GM19099 (cell line): ENCODE measurements around the gene TRIM15.

Experiments
- POLR2A ChIP-seq: IDR thresholded peaks from 3 replicates; pipeline ENCODE4 v1.6.1; 2011; ENCODE audit warnings: low read depth; ENCODE audit not compliant: insufficient read length; ENCODE audit errors: extremely low read depth

TRIM15 gene

DNA sequence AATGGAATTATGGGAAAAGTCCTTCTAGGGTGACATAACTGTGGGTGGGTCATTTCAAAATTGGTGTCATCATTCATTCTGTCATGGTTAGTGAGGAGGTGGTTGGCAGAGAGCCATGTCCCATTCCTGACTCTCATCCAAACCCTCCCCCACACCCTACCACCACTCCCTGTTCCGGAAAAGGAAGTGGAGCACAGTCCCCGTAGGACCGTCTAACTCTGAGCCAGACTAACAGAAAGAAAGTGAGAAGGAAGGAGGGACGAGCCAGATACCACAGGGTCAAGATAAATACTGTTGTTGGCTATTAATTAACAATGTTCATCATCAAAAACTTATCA, 7.1 kb upstream of the TRIM15 start:
- TF ChIP-seq POLR2A: no peak

- TF ChIP-seq POLR2A: no peak
Measured at GRCh38 chr6:30156774-30157173, 6.6 kb upstream of the TRIM15 start.

GRCh38 chr6:30157581-30157980, 5.8 kb upstream of the TRIM15 start:
- TF ChIP-seq POLR2A: no peak

- TF ChIP-seq POLR2A: no peak
Measured at GRCh38 chr6:30157999-30158398, 5.3 kb upstream of the TRIM15 start.

DNA sequence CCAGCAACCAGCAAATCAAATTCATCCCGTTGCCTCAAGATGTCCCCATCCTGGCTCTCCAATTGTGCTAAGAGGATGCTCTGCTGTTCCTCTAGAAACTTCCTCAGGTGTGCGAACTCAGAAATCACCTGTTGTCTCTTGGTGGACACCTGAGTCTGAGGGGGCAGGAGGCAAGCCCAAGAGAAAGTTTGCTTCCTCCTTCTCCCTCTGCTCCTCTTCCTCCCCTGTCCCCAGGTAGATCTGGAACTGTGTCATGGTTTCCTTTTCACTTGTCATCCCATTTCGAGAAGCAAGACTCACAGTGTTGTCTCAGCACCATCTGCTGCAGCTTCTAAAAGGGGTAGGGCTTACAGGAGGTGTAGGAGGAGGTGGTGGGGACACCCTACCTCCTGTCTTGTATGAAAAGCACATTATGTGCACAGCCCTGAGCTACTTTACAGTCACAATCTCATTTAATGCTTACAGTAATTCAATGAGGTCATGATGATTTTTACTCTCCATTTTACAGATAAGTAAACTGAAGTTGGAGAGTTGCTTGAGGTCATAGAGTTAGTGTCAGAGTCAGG, 4.8 kb upstream of the TRIM15 start:
- TF ChIP-seq POLR2A: no peak

GRCh38 chr6:30160008-30160784, 3.1 kb upstream of the TRIM15 start:
- TF ChIP-seq POLR2A: no peak

GRCh38 chr6:30160785-30161531, 2.4 kb upstream of the TRIM15 start, which contains the start of gene TRIM10:
TRIM10 (minus strand) TSS chr6:30161211; CDS start chr6:30160858, 353 bp downstream.
- no peak for TF ChIP-seq POLR2A

GRCh38 chr6:30162265-30163089, 869 bp upstream of the TRIM15 start:
- TF ChIP-seq POLR2A: no peak

GRCh38 chr6:30163918-30164654, 740 bp downstream of the TRIM15 start:
- TF ChIP-seq POLR2A: no peak

DNA sequence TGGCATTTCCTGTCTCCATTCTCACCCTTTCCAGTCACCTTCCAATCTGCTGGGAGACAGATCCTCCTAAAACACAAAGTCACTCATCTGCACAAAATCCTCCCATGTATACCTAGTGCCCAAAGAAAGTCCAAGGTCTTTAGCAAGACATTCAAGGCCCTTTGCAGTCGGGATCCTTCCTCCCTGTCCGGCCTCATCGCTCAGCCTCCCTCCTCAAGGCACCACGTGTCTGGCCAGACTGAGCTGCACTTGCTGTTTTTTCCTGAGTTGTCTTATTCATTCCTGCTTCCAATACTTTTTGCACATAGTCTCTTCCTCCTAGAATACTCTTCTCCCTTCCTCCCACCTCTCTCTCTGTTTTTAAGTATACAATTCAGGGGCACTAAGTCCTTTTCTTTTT, 1.4 kb downstream of the TRIM15 start:
- no peak for TF ChIP-seq POLR2A

GRCh38 chr6:30167101-30167500, 3.8 kb downstream of the TRIM15 start:
- no peak for TF ChIP-seq POLR2A

DNA sequence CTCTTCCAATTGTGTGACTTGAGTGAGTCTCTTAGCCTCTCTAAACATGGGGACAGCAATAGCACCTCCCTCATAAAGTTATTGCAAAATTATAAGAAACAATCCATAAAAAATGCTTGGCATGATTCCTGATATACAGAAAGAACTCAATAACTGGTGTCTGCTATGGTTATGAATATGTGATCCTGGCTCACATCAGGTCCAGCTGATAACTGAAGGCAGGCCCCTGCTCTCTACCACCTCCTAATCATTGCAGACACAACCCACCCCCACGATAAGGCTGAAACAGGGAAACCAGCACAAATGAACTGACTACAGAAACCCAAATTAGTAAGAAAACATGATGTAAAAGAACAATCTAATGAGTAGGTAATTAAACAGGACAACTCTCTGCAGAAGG, 5.4 kb downstream of the TRIM15 start:
- no peak for TF ChIP-seq POLR2A

- no peak for TF ChIP-seq POLR2A
Measured at GRCh38 chr6:30169658-30170614, 6.6 kb downstream of the TRIM15 start.
